ENCODE measurements around the gene AK2.

- TF ChIP-seq EZH2 (IDR thresholded peaks at IDR 0.05; ENCODE audit: low read depth) (no peak), CTCF (conservative IDR thresholded peaks at IDR 0.05) (no peak)
Measured at GRCh38 chr1:33041026-33041425, 4.3 kb upstream of the AK2 start.
